ENCODE results near the gene DCDC2B.
A peak's percentile ranks its signal among the peaks of the same experiment; 100 is the strongest.

DNA sequence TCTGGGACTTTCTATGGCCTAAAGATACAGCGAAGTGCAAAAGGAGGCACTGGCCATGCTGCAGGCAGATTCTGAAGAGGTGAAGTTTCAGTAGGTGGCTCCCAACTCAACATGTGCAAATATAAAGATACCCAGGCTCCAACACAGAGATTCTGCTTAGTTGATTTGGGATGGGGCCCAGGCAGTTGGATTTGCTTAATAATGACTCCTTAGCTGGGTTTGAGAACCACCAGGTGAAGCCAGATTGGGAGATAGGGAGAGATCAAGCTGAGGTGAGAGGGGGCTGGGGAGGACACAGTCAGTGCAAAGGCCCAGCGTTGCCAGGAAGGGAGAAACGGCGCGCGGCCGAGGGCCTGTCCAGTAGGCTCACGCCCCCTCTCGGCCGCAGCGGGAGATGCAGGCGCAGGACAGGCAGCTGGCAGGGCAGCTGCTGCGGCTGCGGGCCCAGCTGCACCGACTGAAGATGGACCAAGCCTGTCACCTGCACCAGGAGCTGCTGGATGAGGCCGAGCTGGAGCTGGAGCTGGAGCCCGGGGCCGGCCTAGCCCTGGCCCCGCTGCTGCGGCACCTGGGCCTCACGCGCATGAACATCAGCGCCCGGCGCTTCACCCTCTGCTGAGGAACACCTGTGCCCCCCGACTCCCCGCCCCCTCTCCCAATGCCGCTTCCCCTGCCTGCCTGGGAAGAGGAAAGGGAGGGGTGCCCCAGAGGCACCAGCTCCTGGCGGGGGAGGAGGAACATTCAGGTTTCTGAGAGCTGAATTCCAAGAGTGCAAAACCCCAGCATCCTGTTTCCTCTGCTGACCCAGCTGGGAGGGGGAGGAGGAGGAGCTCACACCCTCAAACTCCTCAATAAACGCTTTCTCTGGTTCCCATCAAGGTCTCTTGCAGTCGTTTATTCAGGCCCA lies 39.3 kb downstream of the DCDC2B start:
- TF ChIP-seq, protein P1, sequence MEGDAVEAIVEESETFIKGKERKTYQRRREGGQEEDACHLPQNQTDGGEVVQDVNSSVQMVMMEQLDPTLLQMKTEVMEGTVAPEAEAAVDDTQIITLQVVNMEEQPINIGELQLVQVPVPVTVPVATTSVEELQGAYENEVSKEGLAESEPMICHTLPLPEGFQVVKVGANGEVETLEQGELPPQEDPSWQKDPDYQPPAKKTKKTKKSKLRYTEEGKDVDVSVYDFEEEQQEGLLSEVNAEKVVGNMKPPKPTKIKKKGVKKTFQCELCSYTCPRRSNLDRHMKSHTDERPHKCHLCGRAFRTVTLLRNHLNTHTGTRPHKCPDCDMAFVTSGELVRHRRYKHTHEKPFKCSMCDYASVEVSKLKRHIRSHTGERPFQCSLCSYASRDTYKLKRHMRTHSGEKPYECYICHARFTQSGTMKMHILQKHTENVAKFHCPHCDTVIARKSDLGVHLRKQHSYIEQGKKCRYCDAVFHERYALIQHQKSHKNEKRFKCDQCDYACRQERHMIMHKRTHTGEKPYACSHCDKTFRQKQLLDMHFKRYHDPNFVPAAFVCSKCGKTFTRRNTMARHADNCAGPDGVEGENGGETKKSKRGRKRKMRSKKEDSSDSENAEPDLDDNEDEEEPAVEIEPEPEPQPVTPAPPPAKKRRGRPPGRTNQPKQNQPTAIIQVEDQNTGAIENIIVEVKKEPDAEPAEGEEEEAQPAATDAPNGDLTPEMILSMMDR (IDR thresholded peaks at IDR 0.05; ENCODE audit: low read length), result peak; percentile 93
- no peak for TF ChIP-seq EZH2 (optimal IDR thresholded peaks at IDR 0.05; ENCODE audit: low read depth, low read length)
- no peak for TF ChIP-seq EZH2phosphoT487 (IDR thresholded peaks at IDR 0.05; ENCODE audit: low read length)

Data from MM.1S (cell line).